GM19328 (cell line): ENCODE data around the gene JAG1.
"Not testable (repeated sequence)": the region's sequence is repeated elsewhere in the genome, so short reads cannot be mapped to it uniquely, and the experiment has no call there.

Experiments used
- ATAC-seq: cut with Tn5 transposase; IDR thresholded peaks from one replicate; pipeline ENCODE4 v1.9.1; 2021; ENCODE audit warnings: mild to moderate bottlenecking, moderate library complexity; ENCODE audit not compliant: unreplicated experiment

Gene JAG1

GRCh38 chr20:10639077-10639736 is 34.6 kb downstream of the JAG1 start:
- no peak for ATAC-seq

DNA sequence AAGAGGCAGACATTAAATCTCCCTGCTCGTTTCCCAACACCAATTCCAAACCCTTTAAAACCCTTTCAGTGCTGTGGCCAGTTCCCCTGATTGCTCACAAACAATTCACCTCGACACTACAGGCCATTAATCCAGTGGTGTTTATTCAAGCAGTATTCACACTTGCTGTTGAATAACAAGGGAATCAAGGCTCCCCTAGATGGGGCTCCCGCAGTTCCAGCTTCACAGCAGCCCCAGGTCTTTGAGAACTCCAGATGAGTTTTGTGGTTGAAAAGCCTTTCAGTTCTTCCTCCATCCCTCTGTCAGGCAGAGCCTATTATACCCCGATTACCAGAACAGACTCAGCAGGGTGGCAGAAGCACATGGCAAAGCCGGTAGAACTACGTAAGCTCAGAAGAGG is 36.2 kb downstream of the JAG1 start:
- ATAC-seq: no peak

GRCh38 chr20:10637031-10637559 is 36.7 kb downstream of the JAG1 start:
- ATAC-seq: no peak

DNA sequence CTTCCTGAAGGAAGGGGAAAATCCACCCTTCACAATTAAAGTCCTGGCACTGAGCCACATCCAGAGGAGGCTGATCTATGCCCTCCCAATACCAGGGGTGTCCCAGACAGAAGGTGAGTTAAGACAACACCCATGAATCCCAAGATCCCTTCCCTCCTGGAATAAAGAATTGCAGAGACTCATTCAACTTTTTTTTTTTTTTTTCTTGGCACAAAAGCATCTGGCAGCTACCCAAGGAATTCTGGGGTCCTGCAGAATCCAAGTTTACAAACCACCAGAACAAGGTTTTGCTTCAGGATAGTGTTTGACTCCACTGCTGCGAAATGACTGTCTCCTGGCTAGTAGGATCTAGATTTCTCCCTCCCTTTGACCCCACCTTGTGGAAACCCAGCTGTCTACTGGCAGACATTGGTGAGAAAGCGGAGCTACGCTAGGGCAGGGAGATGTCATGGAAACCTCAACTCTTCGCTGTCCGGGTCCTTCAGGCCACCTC is 37.4 kb downstream of the JAG1 start:
- no peak for ATAC-seq

DNA sequence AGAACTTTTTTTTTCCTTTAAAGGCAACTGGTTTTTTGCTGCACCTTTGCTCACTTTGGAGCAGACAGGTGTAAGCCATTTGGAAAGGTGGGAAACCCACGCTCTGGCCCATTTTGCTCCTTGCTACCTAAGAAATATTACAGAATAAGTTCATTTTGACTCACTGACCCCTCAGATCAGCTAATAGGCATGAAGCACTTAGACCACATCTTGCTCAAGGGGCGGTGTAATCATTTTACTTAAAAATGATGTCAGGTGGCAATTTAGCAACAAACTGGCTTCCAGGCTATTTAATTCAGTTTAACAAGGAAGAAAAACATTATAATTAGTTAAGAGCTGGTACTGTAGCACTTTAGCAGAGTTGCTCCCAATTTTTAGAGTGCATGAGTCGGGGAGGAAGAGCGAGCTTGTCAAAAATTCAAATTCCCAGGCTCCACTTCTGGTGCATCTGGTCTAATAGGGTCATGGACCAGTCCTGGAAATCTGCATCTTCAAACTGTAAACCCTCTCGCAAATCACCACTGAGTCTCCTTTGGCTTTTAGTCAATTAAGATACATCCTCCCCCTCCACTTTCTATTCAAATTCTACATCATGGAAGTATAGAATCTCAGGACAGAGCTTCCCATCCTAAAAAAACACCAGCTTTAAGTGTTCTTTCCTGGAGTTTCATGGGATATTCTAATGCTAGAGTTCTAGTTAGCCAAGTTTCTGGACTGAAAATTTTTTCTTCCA is 38.2 kb downstream of the JAG1 start:
- no peak for ATAC-seq

DNA sequence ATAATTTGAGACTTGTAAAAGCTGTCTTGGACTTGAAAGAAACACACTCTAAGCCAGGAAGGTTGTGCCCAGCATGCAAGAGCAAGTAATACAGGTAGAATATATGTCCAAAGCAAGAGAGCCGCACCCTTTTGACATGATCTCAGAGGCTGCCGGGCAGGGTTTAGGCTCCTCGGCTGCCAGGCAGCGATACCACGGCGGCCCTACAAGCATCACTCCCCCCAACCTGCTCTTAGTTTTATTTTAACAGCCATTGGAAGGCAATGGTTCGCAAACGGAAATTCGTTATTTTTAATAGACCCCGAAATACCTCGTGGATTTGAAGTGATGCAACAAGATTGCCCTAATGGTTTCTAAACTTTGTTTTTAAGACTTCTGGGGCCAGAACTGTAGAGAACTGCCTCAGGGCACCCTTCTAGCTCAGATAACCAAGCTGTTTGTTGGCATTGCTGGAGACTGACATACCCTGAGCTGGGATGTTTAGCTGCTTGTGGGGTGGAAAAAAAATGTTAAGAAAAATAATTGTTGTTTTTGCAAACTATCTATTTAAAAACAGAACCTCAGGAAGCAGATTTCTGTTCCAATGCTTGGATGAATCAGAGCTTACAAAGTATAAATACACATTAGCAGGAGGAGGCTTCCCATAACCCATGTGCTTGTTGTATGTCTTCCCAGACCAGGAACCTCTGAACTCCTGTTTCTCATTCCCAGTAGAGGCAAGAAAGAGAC is 39.0 kb downstream of the JAG1 start:
- no peak for ATAC-seq

GRCh38 chr20:10634211-10634610 is 39.6 kb downstream of the JAG1 start:
- ATAC-seq: no peak

- no peak for ATAC-seq
These were observed 40.1 kb downstream of the JAG1 start for GRCh38 chr20:10633718-10634117.

DNA sequence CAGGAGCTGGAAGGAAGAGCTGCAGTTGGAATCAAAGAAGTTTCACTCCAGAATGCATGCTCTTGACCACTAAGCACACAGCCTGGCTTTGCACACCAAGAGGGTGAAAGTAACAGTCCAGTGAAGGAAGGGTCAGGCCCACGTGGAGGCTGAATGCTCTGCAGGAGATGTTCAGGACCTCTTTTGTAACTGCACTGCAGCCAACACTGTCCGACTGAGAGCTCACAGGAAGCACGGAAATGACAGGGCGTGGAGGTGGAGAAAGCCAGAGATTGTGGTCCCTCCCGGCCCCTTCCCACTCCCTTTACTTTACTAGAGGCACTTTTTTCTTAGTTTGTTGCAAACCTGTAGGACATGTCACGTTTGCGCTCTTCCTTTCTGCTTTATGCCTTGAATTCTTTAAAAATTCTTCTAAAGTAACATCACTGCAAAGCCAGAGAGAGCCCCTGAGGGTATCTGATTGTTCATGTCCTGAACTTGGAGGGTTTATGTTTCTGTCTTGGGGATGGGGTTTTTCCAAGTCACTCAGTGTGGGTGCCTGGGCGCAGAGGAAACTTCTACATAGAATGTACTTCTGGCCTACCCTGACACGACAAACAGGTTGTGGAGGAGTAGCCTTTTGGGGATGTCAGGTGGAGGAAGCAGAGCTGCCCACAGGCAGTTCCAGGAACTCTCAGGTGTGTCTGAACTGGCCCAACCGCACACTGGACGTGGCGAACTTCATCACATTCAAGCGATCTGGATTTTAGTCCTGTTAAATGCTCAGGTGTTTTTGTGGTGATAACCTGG is 40.9 kb downstream of the JAG1 start:
- no peak for ATAC-seq

GRCh38 chr20:10631126-10631525 is 42.7 kb downstream of the JAG1 start:
- ATAC-seq: no peak

GRCh38 chr20:10629946-10630650 is 43.7 kb downstream of the JAG1 start:
- ATAC-seq: no peak

- no peak for ATAC-seq
These were observed 46.9 kb downstream of the JAG1 start for GRCh38 chr20:10626896-10627295.

GRCh38 chr20:10625641-10626040 is 48.2 kb downstream of the JAG1 start:
- ATAC-seq: no peak

DNA sequence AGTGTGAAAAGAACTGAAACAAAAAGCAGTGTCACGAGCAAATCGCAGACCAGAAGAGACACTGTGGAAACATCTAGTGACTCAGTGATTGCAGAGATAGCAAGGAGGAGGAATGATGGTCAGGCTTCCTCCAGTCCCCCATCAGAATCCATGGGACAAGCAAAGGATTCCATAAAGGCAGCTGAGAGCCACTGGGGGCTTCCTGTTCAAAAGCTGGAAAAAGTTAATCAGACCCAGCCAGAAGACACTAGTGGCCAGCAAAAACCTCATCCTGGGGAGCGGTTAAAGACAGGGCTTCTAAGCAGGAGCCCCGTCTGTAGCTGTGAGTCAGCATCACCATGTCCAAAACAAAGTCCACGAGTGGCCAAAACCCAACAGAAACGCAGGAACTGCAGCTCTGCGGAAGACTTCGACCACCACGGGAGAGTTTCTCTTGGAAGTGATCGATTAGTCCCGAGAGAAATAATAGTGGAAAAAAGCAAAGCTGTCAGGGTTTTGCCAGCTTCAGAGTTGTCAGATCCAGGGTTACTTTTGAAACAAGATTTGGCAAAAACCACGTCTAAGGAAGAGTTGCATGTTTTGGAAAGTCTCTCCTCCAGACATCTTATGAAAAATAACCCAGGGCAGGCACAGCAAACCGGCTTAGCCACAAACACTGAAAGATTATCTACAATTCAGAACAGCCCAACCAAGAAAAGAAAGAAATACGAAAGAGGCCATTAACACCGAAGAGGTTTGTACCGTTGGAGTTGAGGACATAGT is 51.0 kb downstream of the JAG1 start:
- ATAC-seq: no peak

- no peak for ATAC-seq
These were observed 52.6 kb downstream of the JAG1 start for GRCh38 chr20:10621149-10621548.

DNA sequence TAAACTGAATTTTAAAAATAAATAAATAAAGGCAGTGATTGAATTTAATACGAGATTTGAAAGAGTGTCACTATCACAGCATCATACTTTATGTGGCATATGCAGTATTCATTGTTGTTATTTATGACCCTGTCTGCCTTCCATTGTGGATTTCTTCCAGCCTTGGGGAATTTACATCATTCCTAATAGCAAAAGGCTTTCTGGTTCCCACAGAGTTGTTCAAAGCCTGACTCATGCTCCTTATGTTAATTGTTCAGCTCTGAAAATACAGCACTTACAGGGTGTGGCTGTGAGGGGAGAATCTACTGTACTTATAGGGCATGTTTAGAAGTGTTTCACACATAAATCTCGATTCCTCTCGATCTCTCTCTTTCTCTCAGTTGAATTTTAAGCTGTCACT is 54.4 kb downstream of the JAG1 start:
- no peak for ATAC-seq

DNA sequence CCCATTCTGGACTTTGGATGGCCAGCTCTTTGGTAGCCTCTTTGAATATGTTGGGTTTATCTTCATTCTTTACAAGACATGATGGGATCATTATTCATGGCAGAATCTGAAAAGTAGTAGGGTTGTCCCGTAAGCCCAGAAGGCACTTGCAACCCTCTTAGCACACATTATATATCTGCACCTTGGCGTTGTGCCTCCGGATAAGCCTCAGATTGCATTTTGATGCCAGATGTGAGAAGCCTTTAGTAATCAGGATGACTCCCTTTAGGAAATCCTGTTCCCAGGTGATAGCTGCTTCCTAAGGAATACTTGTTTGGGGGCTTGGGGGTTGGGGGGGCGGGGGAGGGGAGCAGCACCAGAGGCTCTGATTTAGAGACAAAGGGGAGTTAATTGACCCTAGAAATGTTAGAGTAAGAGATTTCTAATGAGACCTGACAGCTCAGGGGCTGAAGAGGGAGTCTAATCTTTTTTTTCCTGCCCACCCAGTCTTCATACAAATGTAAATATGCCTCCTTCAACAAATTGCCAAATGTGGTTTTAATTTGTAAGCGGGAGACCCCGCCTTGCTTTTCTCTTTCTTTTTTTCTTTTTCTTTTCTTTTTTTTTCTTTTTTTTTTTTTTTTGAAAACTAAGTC is 55.1 kb downstream of the JAG1 start:
- ATAC-seq: no peak

GRCh38 chr20:10617549-10618133 is 56.2 kb downstream of the JAG1 start:
- ATAC-seq: not testable (repeated sequence)

GRCh38 chr20:10616212-10616611 is 57.6 kb downstream of the JAG1 start:
- no peak for ATAC-seq
